ENCODE data around the gene ADAMTS13.

ADAMTS13 gene

DNA sequence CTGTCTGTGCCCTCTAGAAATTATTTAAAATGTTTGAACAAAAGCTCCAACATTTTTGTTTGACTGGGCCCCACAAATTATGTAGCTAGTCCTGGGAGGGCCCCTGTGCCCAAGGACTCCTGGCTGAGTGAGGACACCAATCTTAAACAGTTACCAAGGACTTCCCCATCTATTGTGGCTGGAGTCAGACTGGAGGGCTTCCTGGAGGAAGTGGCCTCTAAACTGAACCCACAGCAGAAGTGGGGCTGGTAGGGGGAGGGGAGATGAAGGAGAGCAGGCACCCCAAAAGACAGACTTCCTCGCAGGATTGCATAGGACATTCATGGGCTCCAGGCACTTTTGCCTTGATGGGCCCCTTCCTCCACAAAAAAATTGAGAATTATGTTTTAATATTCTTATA lies 8.1 kb downstream of the ADAMTS13 start:
- no peak overlapping the region for H3K4me3 ChIP-seq (ENCODE audit: low read depth in 1 of 5, low read length in 5 of 5)
- no peak overlapping the region for H3K9ac ChIP-seq (ENCODE audit: low read length in 5 of 5)
- H3K27me3 ChIP-seq (ENCODE audit: control insufficient read depth in 5 of 5, insufficient read depth in 4 of 5, low read length in 5 of 5), result peaks cover 4 to 23% (median 21%) of the 10 kb centered on the region in 5 donors
- H3K27ac ChIP-seq (ENCODE audit: low read depth, low read length), result no peak overlapping the region
- H3K9me3 ChIP-seq (ENCODE audit: control insufficient read depth in 5 of 5, low read length in 5 of 5), result no peaks in the 10 kb centered on the region
- H3K4me1 ChIP-seq (ENCODE audit: control insufficient read depth in 5 of 5, insufficient read depth in 5 of 5, low read length in 5 of 5), result peaks cover 0 to 7% (median 0%) of the 10 kb centered on the region in 5 donors
- peaks cover 0 to 8% (median 0%) of the 10 kb centered on the region in 5 donors for H3K36me3 ChIP-seq (ENCODE audit: control insufficient read depth in 5 of 5, insufficient read depth in 5 of 5, low read length in 5 of 5)

DNA sequence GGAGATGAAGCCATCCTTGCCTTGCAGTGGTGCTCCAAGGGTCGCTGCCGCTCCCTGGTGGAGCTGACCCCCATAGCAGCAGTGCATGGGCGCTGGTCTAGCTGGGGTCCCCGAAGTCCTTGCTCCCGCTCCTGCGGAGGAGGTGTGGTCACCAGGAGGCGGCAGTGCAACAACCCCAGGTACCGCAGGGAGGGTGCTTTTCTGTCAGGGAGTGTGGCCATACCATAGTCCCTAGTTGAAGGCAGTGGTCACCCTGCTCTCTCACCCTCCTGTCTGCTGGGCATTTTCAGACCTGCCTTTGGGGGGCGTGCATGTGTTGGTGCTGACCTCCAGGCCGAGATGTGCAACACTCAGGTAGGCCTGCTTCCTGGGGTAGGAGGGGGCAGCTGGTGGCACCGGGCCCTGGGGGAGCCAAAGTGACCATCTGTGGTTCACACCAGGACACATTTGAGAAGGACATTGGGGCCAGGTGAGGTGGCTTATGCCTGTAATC lies 11.2 kb downstream of the ADAMTS13 start:
- Histone ChIP-seq H3K27me3 (ENCODE audit: control insufficient read depth in 5 of 5, insufficient read depth in 4 of 5, low read length in 5 of 5) (peaks cover 0 to 8% (median 5%) of the 10 kb centered on the region in 5 donors), H3K36me3 (ENCODE audit: control insufficient read depth in 5 of 5, insufficient read depth in 5 of 5, low read length in 5 of 5) (no peaks in the 10 kb centered on the region), H3K4me3 (ENCODE audit: low read depth in 1 of 5, low read length in 5 of 5) (no peak overlapping the region), H3K9ac (ENCODE audit: low read length in 5 of 5) (no peak overlapping the region), H3K9me3 (ENCODE audit: control insufficient read depth in 5 of 5, low read length in 5 of 5) (no peaks in the 10 kb centered on the region), H3K4me1 (ENCODE audit: control insufficient read depth in 5 of 5, insufficient read depth in 5 of 5, low read length in 5 of 5) (peaks cover 0 to 4% (median 0%) of the 10 kb centered on the region in 5 donors), H3K27ac (ENCODE audit: low read depth, low read length) (no peak overlapping the region)

DNA sequence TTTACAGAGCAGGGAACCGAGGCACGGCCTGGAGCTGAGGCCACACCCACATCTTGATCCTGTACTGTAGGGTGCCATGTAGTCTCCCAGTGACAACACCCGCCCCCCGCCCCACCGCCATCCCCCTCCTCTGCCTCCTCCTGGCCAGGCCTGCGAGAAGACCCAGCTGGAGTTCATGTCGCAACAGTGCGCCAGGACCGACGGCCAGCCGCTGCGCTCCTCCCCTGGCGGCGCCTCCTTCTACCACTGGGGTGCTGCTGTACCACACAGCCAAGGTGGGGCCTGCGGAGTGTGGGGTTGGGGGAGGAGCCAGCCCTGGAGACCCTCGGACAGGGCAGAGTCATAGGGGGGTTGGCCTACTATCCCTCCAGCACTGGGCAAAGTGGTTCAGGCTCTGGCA lies 14.5 kb downstream of the ADAMTS13 start:
- Histone ChIP-seq H3K9ac (ENCODE audit: low read length in 5 of 5) (no peak overlapping the region), H3K36me3 (ENCODE audit: control insufficient read depth in 5 of 5, insufficient read depth in 5 of 5, low read length in 5 of 5) (peaks cover 0 to 4% (median 0%) of the 10 kb centered on the region in 5 donors), H3K27me3 (ENCODE audit: control insufficient read depth in 5 of 5, insufficient read depth in 4 of 5, low read length in 5 of 5) (no peaks in the 10 kb centered on the region), H3K4me1 (ENCODE audit: control insufficient read depth in 5 of 5, insufficient read depth in 5 of 5, low read length in 5 of 5) (no peaks in the 10 kb centered on the region), H3K27ac (ENCODE audit: low read depth, low read length) (no peak overlapping the region), H3K9me3 (ENCODE audit: control insufficient read depth in 5 of 5, low read length in 5 of 5) (no peaks in the 10 kb centered on the region), H3K4me3 (ENCODE audit: low read depth in 1 of 5, low read length in 5 of 5) (no peak overlapping the region)

DNA sequence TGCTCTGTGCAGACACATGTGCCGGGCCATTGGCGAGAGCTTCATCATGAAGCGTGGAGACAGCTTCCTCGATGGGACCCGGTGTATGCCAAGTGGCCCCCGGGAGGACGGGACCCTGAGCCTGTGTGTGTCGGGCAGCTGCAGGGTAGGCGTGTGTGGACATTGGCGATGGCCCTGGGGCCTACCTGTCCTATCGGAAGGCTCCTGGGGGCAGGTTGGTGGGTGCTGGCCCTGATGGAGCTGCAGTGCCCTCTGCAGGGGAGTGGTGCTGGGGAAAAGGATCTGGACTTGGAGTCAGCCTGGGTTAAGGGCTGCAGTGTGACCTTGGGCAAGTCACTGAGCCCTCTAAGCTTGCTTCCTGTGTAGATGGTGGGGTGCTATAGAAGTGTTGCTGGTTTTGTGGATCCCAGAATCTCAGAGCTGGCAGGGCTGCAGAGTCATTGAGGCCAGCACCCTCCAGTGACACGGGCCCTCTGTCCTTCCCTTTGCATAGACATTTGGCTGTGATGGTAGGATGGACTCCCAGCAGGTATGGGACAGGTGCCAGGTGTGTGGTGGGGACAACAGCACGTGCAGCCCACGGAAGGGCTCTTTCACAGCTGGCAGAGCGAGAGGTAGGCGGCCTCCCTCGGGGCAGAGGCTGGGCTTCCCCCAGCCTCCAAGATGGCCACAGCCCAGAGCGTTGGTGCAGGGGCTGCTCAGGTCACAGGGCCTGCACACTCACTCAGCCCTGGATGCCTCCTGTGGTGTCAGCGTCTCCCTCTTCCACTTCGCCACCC lies 15.8 kb downstream of the ADAMTS13 start:
- no peak overlapping the region for H3K4me3 ChIP-seq (ENCODE audit: low read depth in 1 of 5, low read length in 5 of 5)
- H3K27me3 ChIP-seq (ENCODE audit: control insufficient read depth in 5 of 5, insufficient read depth in 4 of 5, low read length in 5 of 5), result no peaks in the 10 kb centered on the region
- no peaks in the 10 kb centered on the region for H3K4me1 ChIP-seq (ENCODE audit: control insufficient read depth in 5 of 5, insufficient read depth in 5 of 5, low read length in 5 of 5)
- H3K27ac ChIP-seq (ENCODE audit: low read depth, low read length), result no peak overlapping the region
- peaks cover 0 to 4% (median 0%) of the 10 kb centered on the region in 5 donors for H3K36me3 ChIP-seq (ENCODE audit: control insufficient read depth in 5 of 5, insufficient read depth in 5 of 5, low read length in 5 of 5)
- H3K9me3 ChIP-seq (ENCODE audit: control insufficient read depth in 5 of 5, low read length in 5 of 5), result no peaks in the 10 kb centered on the region
- no peak overlapping the region for H3K9ac ChIP-seq (ENCODE audit: low read length in 5 of 5)

DNA sequence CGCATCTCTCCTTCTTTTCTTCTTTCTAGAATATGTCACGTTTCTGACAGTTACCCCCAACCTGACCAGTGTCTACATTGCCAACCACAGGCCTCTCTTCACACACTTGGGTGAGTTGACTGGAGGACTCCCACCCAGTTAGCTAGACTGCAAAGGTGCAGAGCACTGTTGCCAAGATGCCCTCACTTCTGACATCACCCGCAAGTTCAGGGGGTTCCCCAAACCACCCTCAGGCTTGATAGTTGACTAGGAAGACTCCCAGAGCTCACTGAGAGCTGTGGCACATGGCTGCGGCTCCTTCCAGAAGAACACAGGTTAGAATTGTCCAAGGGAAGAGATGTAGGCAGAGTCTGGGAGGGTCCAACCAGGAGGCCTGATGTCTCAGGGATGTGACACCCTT lies 17.2 kb downstream of the ADAMTS13 start:
- Histone ChIP-seq H3K27me3 (ENCODE audit: control insufficient read depth in 5 of 5, insufficient read depth in 4 of 5, low read length in 5 of 5) (no peaks in the 10 kb centered on the region), H3K4me3 (ENCODE audit: low read depth in 1 of 5, low read length in 5 of 5) (no peak overlapping the region), H3K27ac (ENCODE audit: low read depth, low read length) (no peak overlapping the region), H3K4me1 (ENCODE audit: control insufficient read depth in 5 of 5, insufficient read depth in 5 of 5, low read length in 5 of 5) (no peaks in the 10 kb centered on the region), H3K9ac (ENCODE audit: low read length in 5 of 5) (no peak overlapping the region), H3K9me3 (ENCODE audit: control insufficient read depth in 5 of 5, low read length in 5 of 5) (no peaks in the 10 kb centered on the region), H3K36me3 (ENCODE audit: control insufficient read depth in 5 of 5, insufficient read depth in 5 of 5, low read length in 5 of 5) (peaks cover 0 to 4% (median 0%) of the 10 kb centered on the region in 5 donors)

DNA sequence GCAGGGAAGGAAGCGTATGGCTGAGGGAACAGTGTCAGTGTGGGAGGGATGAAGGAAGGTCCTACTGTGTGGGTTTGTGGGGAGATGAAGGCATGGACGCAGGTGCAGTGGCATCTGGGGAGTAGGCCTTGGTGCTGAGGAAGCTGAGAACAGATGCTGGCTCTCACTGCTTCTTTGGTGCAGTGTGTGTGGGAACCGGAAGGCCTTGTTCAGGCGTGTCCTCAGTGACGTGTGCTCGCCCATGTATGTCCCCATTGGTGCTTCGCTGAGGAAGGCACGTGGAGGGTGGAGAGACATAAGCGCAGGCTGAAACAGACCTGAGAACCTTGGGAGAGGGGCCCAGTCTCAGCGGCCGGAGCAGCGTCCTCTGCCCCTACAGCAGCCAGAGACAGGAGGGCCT lies 18.7 kb downstream of the ADAMTS13 start:
- no peaks in the 10 kb centered on the region for H3K4me1 ChIP-seq (ENCODE audit: control insufficient read depth in 5 of 5, insufficient read depth in 5 of 5, low read length in 5 of 5)
- H3K27me3 ChIP-seq (ENCODE audit: control insufficient read depth in 5 of 5, insufficient read depth in 4 of 5, low read length in 5 of 5), result no peaks in the 10 kb centered on the region
- H3K9ac ChIP-seq (ENCODE audit: low read length in 5 of 5), result no peak overlapping the region
- no peak overlapping the region for H3K4me3 ChIP-seq (ENCODE audit: low read depth in 1 of 5, low read length in 5 of 5)
- no peak overlapping the region for H3K27ac ChIP-seq (ENCODE audit: low read depth, low read length)
- H3K36me3 ChIP-seq (ENCODE audit: control insufficient read depth in 5 of 5, insufficient read depth in 5 of 5, low read length in 5 of 5), result peaks cover 0 to 4% (median 0%) of the 10 kb centered on the region in 5 donors
- H3K9me3 ChIP-seq (ENCODE audit: control insufficient read depth in 5 of 5, low read length in 5 of 5), result no peaks in the 10 kb centered on the region

DNA sequence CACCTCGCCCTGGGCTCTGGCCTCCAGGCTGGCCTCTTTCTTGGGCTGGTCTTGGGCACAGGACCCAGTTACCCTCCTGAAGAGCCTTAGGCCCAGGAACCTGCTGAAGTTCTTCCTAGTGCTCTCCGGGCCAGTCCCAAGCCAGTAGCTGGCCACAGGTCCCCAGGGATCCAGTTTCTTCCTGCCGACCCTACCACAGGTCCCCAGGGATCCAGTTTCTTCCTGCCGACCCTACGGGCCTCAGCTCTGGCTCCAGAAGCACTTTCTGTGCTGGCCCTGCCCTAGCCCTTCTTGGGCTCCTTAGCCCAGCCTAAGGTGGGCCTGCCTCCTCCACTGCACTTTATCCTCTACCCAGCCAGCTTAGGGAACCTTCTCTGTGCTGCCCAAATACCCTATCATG lies 19.4 kb downstream of the ADAMTS13 start:
- no peak overlapping the region for H3K27ac ChIP-seq (ENCODE audit: low read depth, low read length)
- H3K9ac ChIP-seq (ENCODE audit: low read length in 5 of 5), result no peak overlapping the region
- no peaks in the 10 kb centered on the region for H3K4me1 ChIP-seq (ENCODE audit: control insufficient read depth in 5 of 5, insufficient read depth in 5 of 5, low read length in 5 of 5)
- H3K27me3 ChIP-seq (ENCODE audit: control insufficient read depth in 5 of 5, insufficient read depth in 4 of 5, low read length in 5 of 5), result no peaks in the 10 kb centered on the region
- peaks cover 0 to 4% (median 0%) of the 10 kb centered on the region in 5 donors for H3K36me3 ChIP-seq (ENCODE audit: control insufficient read depth in 5 of 5, insufficient read depth in 5 of 5, low read length in 5 of 5)
- no peaks in the 10 kb centered on the region for H3K9me3 ChIP-seq (ENCODE audit: control insufficient read depth in 5 of 5, low read length in 5 of 5)
- no peak overlapping the region for H3K4me3 ChIP-seq (ENCODE audit: low read depth in 1 of 5, low read length in 5 of 5)

DNA sequence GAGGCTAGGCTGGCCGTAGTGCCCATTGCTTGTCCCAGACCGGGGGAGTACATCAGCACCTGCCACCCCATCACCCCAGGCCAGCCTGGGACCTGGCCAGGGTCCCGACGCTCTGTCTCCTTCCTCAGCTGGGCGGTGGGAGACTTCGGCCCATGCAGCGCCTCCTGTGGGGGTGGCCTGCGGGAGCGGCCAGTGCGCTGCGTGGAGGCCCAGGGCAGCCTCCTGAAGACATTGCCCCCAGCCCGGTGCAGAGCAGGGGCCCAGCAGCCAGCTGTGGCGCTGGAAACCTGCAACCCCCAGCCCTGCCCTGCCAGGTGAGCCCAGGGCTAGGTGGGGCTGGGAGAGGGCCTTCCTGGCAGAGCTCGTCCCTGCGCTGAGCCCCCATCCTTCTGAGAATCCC lies 21.1 kb downstream of the ADAMTS13 start:
- H3K36me3 ChIP-seq (ENCODE audit: control insufficient read depth in 5 of 5, insufficient read depth in 5 of 5, low read length in 5 of 5), result peaks cover 0 to 4% (median 0%) of the 10 kb centered on the region in 5 donors
- no peaks in the 10 kb centered on the region for H3K9me3 ChIP-seq (ENCODE audit: control insufficient read depth in 5 of 5, low read length in 5 of 5)
- H3K9ac ChIP-seq (ENCODE audit: low read length in 5 of 5), result no peak overlapping the region
- no peak overlapping the region for H3K27ac ChIP-seq (ENCODE audit: low read depth, low read length)
- H3K4me1 ChIP-seq (ENCODE audit: control insufficient read depth in 5 of 5, insufficient read depth in 5 of 5, low read length in 5 of 5), result no peaks in the 10 kb centered on the region
- no peak overlapping the region for H3K4me3 ChIP-seq (ENCODE audit: low read depth in 1 of 5, low read length in 5 of 5)
- H3K27me3 ChIP-seq (ENCODE audit: control insufficient read depth in 5 of 5, insufficient read depth in 4 of 5, low read length in 5 of 5), result no peaks in the 10 kb centered on the region

DNA sequence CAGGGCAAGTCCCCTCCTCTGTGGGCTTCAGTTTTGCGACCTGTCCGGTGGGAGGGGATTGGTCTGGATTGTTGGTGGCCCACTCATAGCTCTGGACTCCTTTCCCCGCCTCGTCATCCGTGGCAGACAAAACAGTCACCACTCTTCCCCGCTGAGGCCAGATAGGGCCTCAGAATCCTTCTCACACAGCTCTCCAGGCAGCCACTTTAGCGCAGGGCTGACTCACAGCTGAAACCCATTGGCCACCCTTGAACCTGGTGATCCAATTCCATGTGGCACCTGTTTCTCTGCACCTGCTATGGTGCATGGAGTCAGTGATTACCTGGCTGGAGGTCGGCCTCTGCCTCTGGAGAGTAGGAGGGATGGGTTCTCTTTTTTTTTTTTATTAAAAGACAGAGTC lies 21.8 kb downstream of the ADAMTS13 start:
- H3K27me3 ChIP-seq (ENCODE audit: control insufficient read depth in 5 of 5, insufficient read depth in 4 of 5, low read length in 5 of 5), result no peaks in the 10 kb centered on the region
- peaks cover 0 to 4% (median 0%) of the 10 kb centered on the region in 5 donors for H3K36me3 ChIP-seq (ENCODE audit: control insufficient read depth in 5 of 5, insufficient read depth in 5 of 5, low read length in 5 of 5)
- H3K9ac ChIP-seq (ENCODE audit: low read length in 5 of 5), result no peak overlapping the region
- H3K4me1 ChIP-seq (ENCODE audit: control insufficient read depth in 5 of 5, insufficient read depth in 5 of 5, low read length in 5 of 5), result no peaks in the 10 kb centered on the region
- H3K27ac ChIP-seq (ENCODE audit: low read depth, low read length), result no peak overlapping the region
- H3K4me3 ChIP-seq (ENCODE audit: low read depth in 1 of 5, low read length in 5 of 5), result no peak overlapping the region
- H3K9me3 ChIP-seq (ENCODE audit: control insufficient read depth in 5 of 5, low read length in 5 of 5), result no peaks in the 10 kb centered on the region

DNA sequence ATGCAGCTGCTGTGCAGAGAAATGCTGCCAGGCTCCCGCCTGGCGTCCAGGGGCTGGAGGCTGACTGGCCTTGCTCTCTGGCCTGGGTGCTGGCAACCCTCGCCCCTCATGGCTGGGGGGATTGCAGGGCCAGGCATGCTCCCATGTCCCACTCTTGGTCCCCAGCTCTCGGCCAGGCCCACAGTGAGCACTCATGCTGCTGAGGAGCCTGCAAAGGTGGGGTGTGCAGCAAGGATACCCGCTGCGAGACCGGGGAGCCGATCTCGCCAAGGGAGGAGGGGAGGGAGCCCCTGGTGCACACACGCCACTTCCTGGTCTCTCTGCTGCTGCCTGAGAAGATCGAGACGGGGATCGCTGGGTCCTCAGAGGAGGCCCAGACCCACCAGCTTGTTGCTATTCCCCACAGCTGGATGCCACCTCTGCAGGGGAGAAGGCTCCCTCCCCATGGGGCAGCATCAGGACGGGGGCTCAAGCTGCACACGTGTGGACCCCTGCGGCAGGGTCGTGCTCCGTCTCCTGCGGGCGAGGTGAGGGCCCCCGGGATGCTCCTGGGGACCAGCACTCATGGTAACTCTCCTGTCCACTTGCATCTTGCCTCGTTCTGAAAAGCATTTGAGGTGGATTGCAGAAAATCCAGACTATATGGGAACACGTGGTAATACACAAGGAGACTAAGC lies 23.3 kb downstream of the ADAMTS13 start:
- Histone ChIP-seq H3K36me3 (ENCODE audit: control insufficient read depth in 5 of 5, insufficient read depth in 5 of 5, low read length in 5 of 5) (no peaks in the 10 kb centered on the region), H3K27ac (ENCODE audit: low read depth, low read length) (no peak overlapping the region), H3K9me3 (ENCODE audit: control insufficient read depth in 5 of 5, low read length in 5 of 5) (no peaks in the 10 kb centered on the region), H3K27me3 (ENCODE audit: control insufficient read depth in 5 of 5, insufficient read depth in 4 of 5, low read length in 5 of 5) (no peaks in the 10 kb centered on the region), H3K4me3 (ENCODE audit: low read depth in 1 of 5, low read length in 5 of 5) (no peak overlapping the region), H3K9ac (ENCODE audit: low read length in 5 of 5) (no peak overlapping the region), H3K4me1 (ENCODE audit: control insufficient read depth in 5 of 5, insufficient read depth in 5 of 5, low read length in 5 of 5) (no peaks in the 10 kb centered on the region)
